Measurements from ENCODE around the gene POR.
A peak's percentile ranks its signal among the peaks of the same experiment; 100 is the strongest.
"Not testable (repeated sequence)": the region's sequence is repeated elsewhere in the genome, so short reads cannot be mapped to it uniquely, and the experiment has no call there.

Gene POR

GRCh38 chr7:75885036-75885435 is 29.9 kb upstream of the POR start:
- DNase-seq (ENCODE audit: low spot score) = no peak

DNA sequence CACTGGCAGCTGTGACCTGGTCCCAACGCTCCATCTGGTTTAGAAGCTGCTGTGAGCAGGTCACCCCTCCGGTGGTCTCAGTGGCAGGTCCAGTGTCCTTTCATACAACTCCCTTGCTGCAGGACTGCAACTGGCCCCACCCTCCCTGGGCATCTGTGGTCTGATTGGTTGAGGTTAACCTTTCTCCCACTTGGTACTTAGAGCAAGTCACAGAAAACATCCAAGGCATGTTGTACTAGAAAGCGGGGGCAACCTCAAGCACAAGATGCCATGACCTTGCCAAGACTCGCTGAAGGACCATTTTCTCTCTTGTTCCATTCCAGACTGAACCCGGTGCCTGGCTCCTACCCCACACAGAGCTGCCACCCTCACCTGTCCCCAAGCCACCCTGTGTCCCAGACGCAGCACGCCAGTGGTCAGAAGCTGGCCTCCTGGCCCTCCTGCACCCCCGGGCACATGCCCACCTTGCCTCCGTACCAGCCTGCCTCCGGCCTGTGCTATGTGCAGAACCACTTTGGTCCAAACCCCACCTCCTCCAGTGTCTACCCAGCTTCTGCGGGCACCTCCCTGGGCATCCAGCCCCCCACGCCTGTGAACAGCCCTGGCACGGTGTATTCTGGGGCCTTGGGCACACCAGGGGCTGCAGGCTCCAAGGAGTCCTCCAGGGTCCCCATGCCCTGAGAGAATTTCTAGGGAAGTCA is 27.1 kb upstream of the POR start:
- DNase-seq (ENCODE audit: low spot score) = no peak

GRCh38 chr7:75888464-75889222 is 26.3 kb upstream of the POR start:
- peak; percentile 62 for DNase-seq (ENCODE audit: low spot score)

- DNase-seq (ENCODE audit: low spot score) = no peak
Observed at GRCh38 chr7:75889223-75889825, 25.6 kb upstream of the POR start.

DNA sequence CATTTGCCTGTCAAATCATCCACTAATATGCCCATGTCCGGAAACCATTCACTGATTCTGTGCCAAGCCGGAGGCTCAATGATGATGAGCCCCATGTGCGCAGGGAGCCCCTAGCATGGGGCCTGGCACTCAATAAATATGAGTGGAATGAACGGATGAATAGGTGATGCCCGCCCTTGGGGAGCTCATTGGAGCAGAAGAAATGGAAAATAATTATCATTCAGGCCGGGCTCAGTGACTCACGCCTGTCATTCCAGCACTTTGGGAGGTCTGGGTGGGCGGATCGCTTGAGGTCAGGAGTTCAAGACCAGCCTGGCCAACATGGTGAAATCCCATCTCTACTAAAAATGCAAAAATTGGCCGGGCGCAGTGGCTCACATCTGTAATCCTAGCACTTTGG is 25.1 kb upstream of the POR start:
- no peak for DNase-seq (ENCODE audit: low spot score)

DNA sequence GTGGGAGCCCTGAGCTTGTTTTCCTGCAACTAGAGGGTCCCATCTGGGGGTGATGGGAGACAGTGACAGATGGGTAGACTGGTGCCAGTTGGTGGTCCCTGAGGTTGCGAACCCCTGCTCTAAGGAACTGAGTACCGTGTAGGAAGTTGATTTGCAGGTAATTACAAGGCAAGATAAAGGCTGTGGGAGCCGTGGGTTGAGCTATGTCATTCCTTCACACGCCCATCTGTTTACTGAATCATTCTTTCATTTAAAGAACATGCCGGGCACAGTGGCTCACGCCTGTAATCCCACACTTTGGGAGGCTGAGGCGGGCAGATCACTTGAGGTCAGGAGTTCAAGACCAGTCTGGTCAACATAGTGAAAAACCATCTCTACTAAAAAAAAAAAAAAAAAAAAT is 23.7 kb upstream of the POR start:
- DNase-seq (ENCODE audit: low spot score) = not testable (repeated sequence)

GRCh38 chr7:75891815-75892411 is 23.0 kb upstream of the POR start:
- no peak for DNase-seq (ENCODE audit: low spot score)

- no peak for DNase-seq (ENCODE audit: low spot score)
Observed at GRCh38 chr7:75892634-75893272, 22.2 kb upstream of the POR start.

DNA sequence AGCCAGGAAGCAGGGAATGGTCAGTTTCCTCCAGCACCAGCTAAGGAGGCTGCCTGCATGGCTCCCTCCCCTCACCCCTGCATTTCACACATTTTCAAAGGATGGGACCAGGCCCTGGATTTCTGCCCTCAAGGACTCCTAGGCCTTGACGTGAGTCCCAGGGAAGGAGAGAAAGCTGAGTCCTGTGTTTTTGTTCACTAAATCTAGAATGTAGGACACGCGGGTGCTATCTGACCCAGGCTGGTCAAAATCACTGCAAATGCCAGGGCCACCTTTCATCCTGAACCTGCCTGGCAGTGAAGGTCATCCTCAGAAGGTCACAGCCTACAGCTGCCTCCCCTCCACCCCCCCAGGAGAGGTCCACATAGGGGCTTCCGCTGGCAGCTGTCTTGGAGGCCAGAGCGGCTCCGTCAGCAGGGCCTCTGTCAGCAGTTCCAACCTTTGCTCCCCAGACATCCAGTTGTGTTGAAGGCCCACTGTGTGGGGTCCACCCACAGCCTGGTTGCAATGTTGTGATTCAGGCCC is 18.1 kb upstream of the POR start:
- DNase-seq (ENCODE audit: low spot score) = no peak

GRCh38 chr7:75900617-75901315 is 14.2 kb upstream of the POR start:
- no peak for DNase-seq (ENCODE audit: low spot score)

- DNase-seq (ENCODE audit: low spot score) = peak; percentile 69
Observed at GRCh38 chr7:75905785-75906604, 9.0 kb upstream of the POR start.

GRCh38 chr7:75906991-75907667 is 7.8 kb upstream of the POR start:
- no peak for DNase-seq (ENCODE audit: low spot score)

GRCh38 chr7:75907668-75908039 is 7.3 kb upstream of the POR start:
- not testable (repeated sequence) for DNase-seq (ENCODE audit: low spot score)

GRCh38 chr7:75909521-75910132 is 5.3 kb upstream of the POR start:
- DNase-seq (ENCODE audit: low spot score) = no peak

GRCh38 chr7:75911186-75911585 is 3.8 kb upstream of the POR start:
- not testable (repeated sequence) for DNase-seq (ENCODE audit: low spot score)

DNA sequence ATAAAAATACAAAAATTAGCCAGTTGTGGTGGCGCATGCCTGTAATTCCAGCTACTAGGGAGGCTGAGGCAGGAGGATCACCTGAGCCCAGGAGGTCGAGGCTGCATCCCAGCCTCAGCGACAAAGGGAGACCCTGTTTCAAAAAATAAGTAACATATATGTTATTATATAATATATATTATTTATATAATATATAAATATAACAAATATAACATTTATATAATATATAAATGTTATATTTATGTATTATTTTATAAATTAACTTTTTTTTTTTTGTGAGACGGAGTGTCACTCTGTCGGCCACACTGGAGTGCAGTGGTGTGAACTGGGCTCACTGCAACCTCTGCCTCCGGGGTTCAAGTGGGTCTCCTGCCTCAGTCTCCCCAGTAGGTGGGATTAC is 1.5 kb upstream of the POR start:
- DNase-seq (ENCODE audit: low spot score) = no peak

DNA sequence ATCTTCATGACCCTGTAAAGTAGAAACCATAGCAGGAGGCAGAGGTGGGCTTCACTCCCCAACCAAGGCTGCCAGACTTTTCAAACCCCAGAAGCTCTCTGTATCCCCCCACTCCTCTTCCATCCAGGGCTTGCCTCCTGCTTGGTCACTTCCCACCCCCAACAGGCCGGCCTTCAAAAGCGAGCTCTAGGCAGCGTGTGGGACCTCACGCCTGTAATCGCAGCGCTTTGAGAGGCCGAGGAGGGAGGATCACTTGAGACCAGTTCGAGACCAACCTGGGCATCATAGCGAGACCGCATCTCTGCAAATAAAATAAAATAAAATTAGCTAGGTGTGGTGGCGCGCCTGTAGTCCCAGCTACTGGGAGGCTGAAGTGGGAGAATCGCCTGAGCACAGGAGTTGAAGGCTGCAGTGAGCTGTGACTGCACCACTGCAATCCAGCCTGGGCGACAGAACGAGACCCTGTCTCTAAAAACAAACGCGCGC is 743 bp upstream of the POR start:
- DNase-seq (ENCODE audit: low spot score) = no peak

DNA sequence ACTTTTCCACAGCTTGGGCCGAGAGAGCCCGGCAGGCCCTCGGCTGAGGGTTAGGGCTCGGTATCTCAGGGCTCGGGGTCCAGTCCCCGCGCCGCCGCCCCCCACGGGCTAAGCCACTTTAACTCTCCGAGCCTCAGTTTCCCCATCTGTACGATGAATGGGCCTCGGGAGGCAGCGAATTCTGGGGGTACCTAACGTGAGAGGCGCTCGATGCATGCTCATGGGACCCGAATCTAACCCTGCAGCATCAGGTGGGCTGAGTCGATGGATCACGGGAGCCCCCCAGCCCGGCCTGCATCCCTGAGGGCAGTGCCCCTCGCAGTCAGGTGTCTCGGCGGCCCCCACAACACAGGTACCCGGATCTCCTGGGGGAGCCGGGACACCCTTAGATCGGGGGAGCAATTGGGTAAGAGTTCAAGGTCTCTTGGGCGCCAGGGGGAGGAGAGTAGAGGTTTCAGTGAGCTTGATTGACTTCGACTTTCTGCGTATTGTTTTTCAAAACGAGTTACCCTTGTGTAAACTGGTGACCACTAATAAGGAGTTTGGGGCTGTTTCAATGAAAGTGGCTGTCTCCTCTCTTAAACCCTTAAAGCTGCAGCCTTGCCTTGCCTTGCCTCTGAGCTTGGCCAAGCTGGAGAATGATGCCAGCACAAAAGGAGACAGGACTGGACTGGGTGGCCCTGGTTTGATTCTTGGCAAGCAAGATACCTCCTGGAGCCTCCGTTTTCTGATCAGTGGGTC is 631 bp downstream of the POR start:
- DNase-seq (ENCODE audit: low spot score) = peak; percentile 16

DNA sequence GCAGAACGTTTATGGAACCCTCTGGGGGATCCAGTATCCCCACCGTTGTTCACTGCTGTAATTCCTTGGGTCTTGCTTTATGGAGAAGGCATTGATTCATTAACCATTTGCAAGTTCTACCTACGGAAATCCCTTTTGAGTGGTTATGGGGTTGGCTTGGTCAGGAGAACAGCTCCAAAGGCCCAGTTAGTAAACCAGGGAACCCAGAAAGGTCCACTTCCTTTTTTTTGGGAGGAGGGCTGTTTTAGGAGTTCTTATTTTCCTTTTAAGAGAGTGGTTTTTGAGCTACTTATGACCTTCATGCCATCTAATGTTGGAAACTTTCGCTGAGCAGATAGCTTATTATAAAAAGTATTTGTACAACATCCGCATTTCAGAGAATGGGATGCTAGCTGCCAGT is 1.3 kb downstream of the POR start:
- DNase-seq (ENCODE audit: low spot score) = no peak

Data from putamen (tissue), 1 donor.